Measurements from ENCODE around the gene MYO1G. TPM values are rescaled to one million over a fixed set of nuclear protein-coding genes. Genes with fewer than 3 reads are reported as not detected.
"Not testable (repeated sequence)": the region's sequence is repeated elsewhere in the genome, so short reads cannot be mapped to it uniquely, and the experiment has no call there.

The MYO1G gene
- total RNA-seq, 1 donor from 2014 or later: 403 TPM

GRCh38 chr7:44956157-44956766, 22.6 kb downstream of the MYO1G start:
- intact Hi-C loops (cut with micrococcal nuclease): loop anchor here (5.0 kb wide), 1 partner anchor 889 kb away; the partner anchor contains the start of gene PGAM2

GRCh38 chr7:44955733-44956132, 23.1 kb downstream of the MYO1G start:
- intact Hi-C loops (cut with micrococcal nuclease): loop anchor here (5.0 kb wide), 1 partner anchor 888 kb away; the partner anchor contains the start of gene PGAM2

GRCh38 chr7:44953156-44953555, 25.7 kb downstream of the MYO1G start:
- intact Hi-C loops (cut with micrococcal nuclease): no loop called here

GRCh38 chr7:44949303-44949702, 29.5 kb downstream of the MYO1G start:
- intact Hi-C loops (cut with micrococcal nuclease): no loop called here

- intact Hi-C loops (cut with micrococcal nuclease): no loop called here
These were observed 33.3 kb downstream of the MYO1G start for GRCh38 chr7:44945479-44945878.

GRCh38 chr7:44944821-44945220, 34.0 kb downstream of the MYO1G start:
- intact Hi-C loops (cut with micrococcal nuclease): no loop called here

- intact Hi-C loops (cut with micrococcal nuclease): no loop called here
These were observed 35.2 kb downstream of the MYO1G start for GRCh38 chr7:44943631-44944030.

GRCh38 chr7:44937426-44937825, 41.4 kb downstream of the MYO1G start:
- intact Hi-C loops (cut with micrococcal nuclease): no loop called here

GRCh38 chr7:44936322-44936721, 42.5 kb downstream of the MYO1G start:
- intact Hi-C loops (cut with micrococcal nuclease): no loop called here

GRCh38 chr7:44935583-44935982, 43.2 kb downstream of the MYO1G start:
- intact Hi-C loops (cut with micrococcal nuclease): no loop called here

GRCh38 chr7:44935016-44935415, 43.8 kb downstream of the MYO1G start:
- intact Hi-C loops (cut with micrococcal nuclease): no loop called here

GRCh38 chr7:44934510-44934909, 44.3 kb downstream of the MYO1G start:
- intact Hi-C loops (cut with micrococcal nuclease): not testable (repeated sequence)

GRCh38 chr7:44930921-44931320, 47.9 kb downstream of the MYO1G start:
- intact Hi-C loops (cut with micrococcal nuclease): no loop called here

GRCh38 chr7:44922351-44922694, 56.5 kb downstream of the MYO1G start:
- intact Hi-C loops (cut with micrococcal nuclease): loop anchor here (1.0 to 5.0 kb wide), 9 partner anchors 37 to 334 kb away; partner anchors contain the start of genes H2AZ2 and PURB

GRCh38 chr7:44921607-44922350, 57.0 kb downstream of the MYO1G start:
- intact Hi-C loops (cut with micrococcal nuclease): loop anchor here (1.0 to 5.0 kb wide), 9 partner anchors 36 to 333 kb away; partner anchors contain the start of genes H2AZ2 and PURB

GRCh38 chr7:44920119-44920518, 58.7 kb downstream of the MYO1G start:
- intact Hi-C loops (cut with micrococcal nuclease): loop anchor here (5.0 kb wide), 1 partner anchor 148 kb away; no protein-coding TSS in a partner anchor

- intact Hi-C loops (cut with micrococcal nuclease): no loop called here
These were observed 60.8 kb downstream of the MYO1G start for GRCh38 chr7:44918029-44918428.

- intact Hi-C loops (cut with micrococcal nuclease): no loop called here
These were observed 61.4 kb downstream of the MYO1G start for GRCh38 chr7:44917465-44917864.

GRCh38 chr7:44914992-44915607, 63.7 kb downstream of the MYO1G start:
- intact Hi-C loops (cut with micrococcal nuclease): loop anchor here (1.0 to 2.0 kb wide), 7 partner anchors 30 to 276 kb away; partner anchors contain the start of genes H2AZ2, PPIA and PURB

GRCh38 chr7:44912775-44913347, 66.0 kb downstream of the MYO1G start:
- intact Hi-C loops (cut with micrococcal nuclease): no loop called here

Measured in T-helper 1 cell treated with Interleukin-12 subunit alpha and Interleukin-12 subunit beta and Interleukin-4 antibody, amounts not matched to agents 30 ng/mL and 1 ng/mL, for 36 hours (primary cell).